ENCODE measurements around the gene KIAA1328. TPM values are rescaled to one million over a fixed set of nuclear protein-coding genes. Genes with fewer than 3 reads are reported as not detected.
"Not testable (repeated sequence)": the region's sequence is repeated elsewhere in the genome, so short reads cannot be mapped to it uniquely, and the experiment has no call there.

Gene KIAA1328
- total RNA-seq, result 3.9 TPM
- long read RNA-seq, partial matches to known transcripts, result 0 of 1 reads
- long read RNA-seq, other reads (novel, unspliced or antisense), result 1 of 1 reads

GRCh38 chr18:36828630-36829361 lies at the start of gene KIAA1328, which contains the start of gene TPGS2:
KIAA1328 (plus strand) TSS chr18:36829127; CDS start chr18:36829139, 12 bp downstream.
TPGS2 (minus strand) TSS chr18:36829002; CDS start chr18:36828767, 235 bp downstream.
- peak; percentile 93 for DNase-seq (ENCODE audit: missing footprints)
- ATAC-seq, result peak; percentile 98
- intact Hi-C loops (cut with DNase I), result no loop called here

- intact Hi-C loops (cut with DNase I), result no loop called here
- no peak for DNase-seq (ENCODE audit: missing footprints)
- no peak for ATAC-seq
Observed at GRCh38 chr18:36780748-36781147, 48.2 kb upstream of the KIAA1328 start.

- DNase-seq (ENCODE audit: missing footprints) (no peak), ATAC-seq (no peak)
- intact Hi-C loops (cut with DNase I), result no loop called here
Observed at GRCh38 chr18:36782710-36783109, 46.2 kb upstream of the KIAA1328 start.

GRCh38 chr18:36783792-36784191 lies 45.1 kb upstream of the KIAA1328 start:
- DNase-seq (ENCODE audit: missing footprints) (no peak), ATAC-seq (no peak)
- intact Hi-C loops (cut with DNase I), result no loop called here

GRCh38 chr18:36786686-36787085 lies 42.2 kb upstream of the KIAA1328 start:
- peak; percentile 82 for DNase-seq (ENCODE audit: missing footprints)
- ATAC-seq, result peak; percentile 92

GRCh38 chr18:36792634-36793283 lies 36.2 kb upstream of the KIAA1328 start:
- no peak for DNase-seq (ENCODE audit: missing footprints)
- intact Hi-C loops (cut with DNase I), result no loop called here
- no peak for ATAC-seq

More at GRCh38 chr18:36786686-36787085, 42.2 kb upstream of the KIAA1328 start:
- intact Hi-C loops (cut with DNase I), result no loop called here

GRCh38 chr18:36798738-36799473 lies 30.0 kb upstream of the KIAA1328 start:
- ATAC-seq, result no peak
- intact Hi-C loops (cut with DNase I), result no loop called here

GRCh38 chr18:36805105-36805504 lies 23.8 kb upstream of the KIAA1328 start:
- DNase-seq (ENCODE audit: missing footprints) (no peak), ATAC-seq (no peak)
- intact Hi-C loops (cut with DNase I), result no loop called here

More at GRCh38 chr18:36798738-36799473, 30.0 kb upstream of the KIAA1328 start:
- no peak for DNase-seq (ENCODE audit: missing footprints)

GRCh38 chr18:36808681-36809080 lies 20.2 kb upstream of the KIAA1328 start:
- ATAC-seq (no peak), DNase-seq (ENCODE audit: missing footprints) (no peak)
- intact Hi-C loops (cut with DNase I), result loop anchor here (2.0 kb wide), 1 partner anchor 40 kb away; no protein-coding TSS in a partner anchor

GRCh38 chr18:36809590-36810381 lies 19.1 kb upstream of the KIAA1328 start:
- intact Hi-C loops (cut with DNase I), result loop anchor here (2.0 to 5.0 kb wide), 2 partner anchors 41 to 122 kb away; no protein-coding TSS in a partner anchor
- peak; percentile 73 for ATAC-seq
- no peak for DNase-seq (ENCODE audit: missing footprints)

GRCh38 chr18:36811430-36811829 lies 17.5 kb upstream of the KIAA1328 start:
- intact Hi-C loops (cut with DNase I), result loop anchor here (5.0 kb wide), 1 partner anchor 124 kb away; no protein-coding TSS in a partner anchor
- DNase-seq (ENCODE audit: missing footprints), result no peak
- ATAC-seq, result no peak

GRCh38 chr18:36811955-36812354 lies 17.0 kb upstream of the KIAA1328 start:
- intact Hi-C loops (cut with DNase I), result loop anchor here (5.0 kb wide), 1 partner anchor 125 kb away; no protein-coding TSS in a partner anchor
- no peak for DNase-seq (ENCODE audit: missing footprints)
- ATAC-seq, result no peak

GRCh38 chr18:36812678-36813077 lies 16.2 kb upstream of the KIAA1328 start:
- ATAC-seq, result peak; percentile 22
- no peak for DNase-seq (ENCODE audit: missing footprints)
- intact Hi-C loops (cut with DNase I), result loop anchor here (5.0 kb wide), 1 partner anchor 125 kb away; no protein-coding TSS in a partner anchor

- DNase-seq (ENCODE audit: missing footprints) (no peak), ATAC-seq (no peak)
- intact Hi-C loops (cut with DNase I), result loop anchor here (5.0 kb wide), 1 partner anchor 126 kb away; no protein-coding TSS in a partner anchor
Observed at GRCh38 chr18:36813101-36813775, 15.7 kb upstream of the KIAA1328 start.

GRCh38 chr18:36813824-36814223 lies 15.1 kb upstream of the KIAA1328 start:
- intact Hi-C loops (cut with DNase I), result loop anchor here (5.0 kb wide), 1 partner anchor 127 kb away; no protein-coding TSS in a partner anchor
- no peak for ATAC-seq
- no peak for DNase-seq (ENCODE audit: missing footprints)

- peak; percentile 58 for ATAC-seq
- no peak for DNase-seq (ENCODE audit: missing footprints)
Observed at GRCh38 chr18:36814994-36815393, 13.9 kb upstream of the KIAA1328 start.

GRCh38 chr18:36816096-36816495 lies 12.8 kb upstream of the KIAA1328 start:
- ATAC-seq; DNase-seq (ENCODE audit: missing footprints); intact Hi-C loops (cut with DNase I): not testable (repeated sequence)

More at GRCh38 chr18:36814994-36815393, 13.9 kb upstream of the KIAA1328 start:
- intact Hi-C loops (cut with DNase I), result loop anchor here (5.0 kb wide), 1 partner anchor 128 kb away; no protein-coding TSS in a partner anchor
